Measurements from ENCODE around the gene FDX2. TPM values are rescaled to one million over a fixed set of nuclear protein-coding genes. Genes with fewer than 3 reads are reported as not detected.
A peak's percentile ranks its signal among the peaks of the same experiment; 100 is the strongest.

Gene FDX2
- total RNA-seq, 1 experiment from 2014 or later = 26.2 TPM

- TF ChIP-seq, protein P1, sequence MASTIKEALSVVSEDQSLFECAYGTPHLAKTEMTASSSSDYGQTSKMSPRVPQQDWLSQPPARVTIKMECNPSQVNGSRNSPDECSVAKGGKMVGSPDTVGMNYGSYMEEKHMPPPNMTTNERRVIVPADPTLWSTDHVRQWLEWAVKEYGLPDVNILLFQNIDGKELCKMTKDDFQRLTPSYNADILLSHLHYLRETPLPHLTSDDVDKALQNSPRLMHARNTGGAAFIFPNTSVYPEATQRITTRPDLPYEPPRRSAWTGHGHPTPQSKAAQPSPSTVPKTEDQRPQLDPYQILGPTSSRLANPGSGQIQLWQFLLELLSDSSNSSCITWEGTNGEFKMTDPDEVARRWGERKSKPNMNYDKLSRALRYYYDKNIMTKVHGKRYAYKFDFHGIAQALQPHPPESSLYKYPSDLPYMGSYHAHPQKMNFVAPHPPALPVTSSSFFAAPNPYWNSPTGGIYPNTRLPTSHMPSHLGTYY (CRISPR knock-in tag; IDR thresholded peaks at IDR 0.05) = no peak
- TF ChIP-seq AFF4 (CRISPR knock-in tag; IDR thresholded peaks at IDR 0.05; ENCODE audit: borderline replicate concordance) (no peak), MXD4 (CRISPR knock-in tag; IDR thresholded peaks at IDR 0.05; ENCODE audit: borderline replicate concordance) (no peak), STAT6 (CRISPR knock-in tag; conservative IDR thresholded peaks at IDR 0.05; ENCODE audit: low read depth) (no peak), ELF4 (CRISPR knock-in tag; IDR thresholded peaks at IDR 0.05; ENCODE audit: low read depth) (0 out of 2 replicates have a peak, but pooled peaks have one; percentile 37), E2F4 (CRISPR knock-in tag; IDR thresholded peaks at IDR 0.05; ENCODE audit: borderline replicate concordance, low read depth) (no peak), NFYB (CRISPR knock-in tag; conservative IDR thresholded peaks at IDR 0.05; ENCODE audit: low read depth) (peak; percentile 60), ZNF423 (CRISPR knock-in tag; IDR thresholded peaks at IDR 0.05) (no peak), EMX1 (CRISPR knock-in tag; IDR thresholded peaks at IDR 0.05) (no peak), NFATC4 (CRISPR knock-in tag; IDR thresholded peaks at IDR 0.05) (no peak), ATF6 (CRISPR knock-in tag; IDR thresholded peaks at IDR 0.05) (no peak), ZNF232 (CRISPR knock-in tag; IDR thresholded peaks at IDR 0.05) (no peak), MLX (CRISPR knock-in tag; IDR thresholded peaks at IDR 0.05) (no peak), FOXJ3 (CRISPR knock-in tag; IDR thresholded peaks at IDR 0.05; ENCODE audit: borderline replicate concordance) (no peak), SMAD3 (CRISPR knock-in tag; IDR thresholded peaks at IDR 0.05; ENCODE audit: borderline replicate concordance) (no peak), RELA (CRISPR knock-in tag; IDR thresholded peaks at IDR 0.05; ENCODE audit: borderline replicate concordance) (no peak), SP1 (CRISPR knock-in tag; conservative IDR thresholded peaks at IDR 0.05) (peak; percentile 91), TCF7 (CRISPR knock-in tag; IDR thresholded peaks at IDR 0.05; ENCODE audit: low read depth) (no peak), ZNF219 (CRISPR knock-in tag; IDR thresholded peaks at IDR 0.05; ENCODE audit: borderline replicate concordance) (peak; percentile 84), GABPB1 (CRISPR knock-in tag; IDR thresholded peaks at IDR 0.05) (peak; percentile 36; the same call in 1 of the 2 replicates), KAT7 (CRISPR knock-in tag; IDR thresholded peaks at IDR 0.05; ENCODE audit: borderline replicate concordance) (no peak), NR2C2 (CRISPR knock-in tag; IDR thresholded peaks at IDR 0.05) (no peak)
- TF ChIP-seq, protein P2, sequence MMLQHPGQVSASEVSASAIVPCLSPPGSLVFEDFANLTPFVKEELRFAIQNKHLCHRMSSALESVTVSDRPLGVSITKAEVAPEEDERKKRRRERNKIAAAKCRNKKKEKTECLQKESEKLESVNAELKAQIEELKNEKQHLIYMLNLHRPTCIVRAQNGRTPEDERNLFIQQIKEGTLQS (CRISPR knock-in tag; conservative IDR thresholded peaks at IDR 0.05) = no peak
These were observed 17.3 kb upstream of the FDX2 start, which contains the start of gene RAVER1 (continued) for GRCh38 chr19:10332965-10333757.

Measured in WTC11 (cell line).